Measurements from ENCODE around the gene AP1S1. TPM values are rescaled to one million over a fixed set of nuclear protein-coding genes. Genes with fewer than 3 reads are reported as not detected.

AP1S1 gene
- total RNA-seq, 1 donor from 2014 or later, result 19.2 TPM

DNA sequence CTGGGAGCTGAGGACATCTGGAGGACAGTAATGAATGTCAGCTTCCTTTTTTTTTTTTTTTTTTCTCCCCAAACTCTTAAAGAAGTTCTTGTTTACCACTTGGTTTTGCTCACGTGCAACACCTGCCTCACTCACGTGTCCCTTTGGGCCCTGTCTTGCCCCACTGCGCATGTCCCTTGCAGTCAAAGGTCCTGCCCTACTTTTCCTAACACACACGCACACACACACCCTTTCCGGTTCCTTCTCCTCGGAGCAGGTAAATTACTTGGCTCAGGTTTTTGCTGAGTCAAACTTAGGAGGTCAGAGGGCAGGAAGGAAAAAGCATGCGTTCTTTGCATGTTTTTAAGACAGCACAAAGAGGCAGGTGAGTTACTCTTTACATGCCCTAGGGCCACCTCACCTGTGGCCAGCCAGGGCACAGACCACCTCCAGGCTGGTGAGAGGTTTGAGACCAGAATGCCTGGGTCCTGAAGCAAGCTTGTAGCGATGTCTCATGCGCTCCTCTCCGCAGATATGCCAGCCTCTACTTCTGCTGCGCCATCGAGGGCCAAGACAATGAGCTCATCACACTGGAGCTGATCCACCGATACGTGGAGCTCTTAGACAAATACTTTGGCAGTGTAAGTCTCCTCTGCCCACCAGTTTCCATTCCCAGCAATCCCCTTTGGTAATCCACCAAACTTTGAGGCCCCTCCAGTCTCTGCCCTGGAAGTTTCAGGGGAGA is 2.8 kb downstream of the AP1S1 start:
- H3K27me3 Mint-ChIP-seq, result no peaks in the 10 kb centered on the region
- no peaks in the 10 kb centered on the region for H3K9me3 Mint-ChIP-seq
- DNase-seq, result no peak
- no peak overlapping the region for H3K27ac Mint-ChIP-seq
- H3K4me1 Mint-ChIP-seq, result peaks cover 13% of the 10 kb centered on the region
- no peak for ATAC-seq (ENCODE audit: low read depth)
- TF ChIP-seq, protein P1, sequence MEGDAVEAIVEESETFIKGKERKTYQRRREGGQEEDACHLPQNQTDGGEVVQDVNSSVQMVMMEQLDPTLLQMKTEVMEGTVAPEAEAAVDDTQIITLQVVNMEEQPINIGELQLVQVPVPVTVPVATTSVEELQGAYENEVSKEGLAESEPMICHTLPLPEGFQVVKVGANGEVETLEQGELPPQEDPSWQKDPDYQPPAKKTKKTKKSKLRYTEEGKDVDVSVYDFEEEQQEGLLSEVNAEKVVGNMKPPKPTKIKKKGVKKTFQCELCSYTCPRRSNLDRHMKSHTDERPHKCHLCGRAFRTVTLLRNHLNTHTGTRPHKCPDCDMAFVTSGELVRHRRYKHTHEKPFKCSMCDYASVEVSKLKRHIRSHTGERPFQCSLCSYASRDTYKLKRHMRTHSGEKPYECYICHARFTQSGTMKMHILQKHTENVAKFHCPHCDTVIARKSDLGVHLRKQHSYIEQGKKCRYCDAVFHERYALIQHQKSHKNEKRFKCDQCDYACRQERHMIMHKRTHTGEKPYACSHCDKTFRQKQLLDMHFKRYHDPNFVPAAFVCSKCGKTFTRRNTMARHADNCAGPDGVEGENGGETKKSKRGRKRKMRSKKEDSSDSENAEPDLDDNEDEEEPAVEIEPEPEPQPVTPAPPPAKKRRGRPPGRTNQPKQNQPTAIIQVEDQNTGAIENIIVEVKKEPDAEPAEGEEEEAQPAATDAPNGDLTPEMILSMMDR (IDR thresholded peaks at IDR 0.05), result no peak
- H3K4me3 Mint-ChIP-seq, result no peak overlapping the region
- ChIA-PET CTCF (interaction anchor here (0.8 to 2.8 kb wide), 3 partner anchors 10 to 36 kb away, joined by 3 to 10 read pairs (median 4); no protein-coding TSS in a partner anchor), POLR2A (interaction anchor here (0.6 to 1.0 kb wide), 2 partner anchors 9 to 67 kb away, joined by 4 to 5 read pairs; partner anchors contain the start of gene VGF)
- H3K36me3 Mint-ChIP-seq (ENCODE audit: low read depth), result peaks cover 18% of the 10 kb centered on the region
- intact Hi-C loops (cut with micrococcal nuclease), result no loop called here

DNA sequence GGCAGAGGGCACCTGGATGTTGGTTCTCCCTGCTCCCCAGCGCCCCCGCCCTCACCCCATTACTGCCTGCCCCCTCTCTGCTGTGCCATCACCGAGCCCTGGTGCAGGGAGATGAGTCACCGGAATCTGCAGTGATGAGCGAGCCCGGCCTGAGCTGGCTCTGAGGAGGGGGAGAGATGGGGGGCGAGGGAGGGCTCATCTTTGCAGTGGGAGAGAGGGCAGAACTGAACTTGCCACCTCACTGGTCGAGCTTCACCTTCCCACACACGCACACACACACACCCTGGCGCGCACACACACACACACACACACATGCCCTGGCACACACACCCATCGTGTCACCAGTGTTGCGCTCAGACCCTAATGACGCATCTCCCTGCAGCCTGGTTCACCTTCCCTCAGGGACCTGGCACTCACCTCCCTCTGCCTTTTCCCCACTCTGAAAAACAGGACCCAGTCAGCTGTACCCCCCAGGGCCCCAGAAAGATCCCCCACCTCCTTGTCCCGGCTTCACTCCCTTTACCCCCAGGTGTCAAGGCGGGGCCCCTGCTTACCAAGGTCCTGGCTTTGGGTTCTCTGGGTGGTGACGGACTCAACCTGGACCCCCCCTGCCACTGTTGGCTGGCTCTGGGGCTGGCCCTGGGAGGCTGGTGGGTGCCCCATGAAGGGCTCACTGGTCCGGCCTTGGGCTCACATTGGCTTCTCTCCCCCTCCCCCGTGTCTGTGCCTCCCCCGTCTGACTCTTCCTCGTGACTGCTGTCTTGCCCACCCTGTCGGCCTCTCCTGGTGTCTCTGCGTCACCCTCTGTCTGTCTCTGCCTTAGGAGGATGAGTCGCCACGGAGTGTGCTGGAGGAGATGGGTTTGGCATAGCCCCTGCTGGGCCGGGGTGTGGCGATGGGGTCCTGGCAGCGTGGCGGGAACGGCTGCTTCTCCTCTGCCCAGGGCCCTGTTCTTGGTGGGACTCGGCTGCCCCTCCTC is 5.7 kb downstream of the AP1S1 start:
- ATAC-seq (ENCODE audit: low read depth), result no peak
- no peak overlapping the region for H3K4me3 Mint-ChIP-seq
- no peak for DNase-seq
- H3K27me3 Mint-ChIP-seq, result peaks cover 2% of the 10 kb centered on the region
- no peak overlapping the region for H3K27ac Mint-ChIP-seq
- peaks cover 18% of the 10 kb centered on the region for H3K36me3 Mint-ChIP-seq (ENCODE audit: low read depth)
- ChIA-PET CTCF (no interaction called here), POLR2A (no interaction called here)
- H3K4me1 Mint-ChIP-seq, result peaks cover 20% of the 10 kb centered on the region
- intact Hi-C loops (cut with micrococcal nuclease), result no loop called here
- H3K9me3 Mint-ChIP-seq, result no peaks in the 10 kb centered on the region
- TF ChIP-seq, protein P1 (IDR thresholded peaks at IDR 0.05), result no peak

DNA sequence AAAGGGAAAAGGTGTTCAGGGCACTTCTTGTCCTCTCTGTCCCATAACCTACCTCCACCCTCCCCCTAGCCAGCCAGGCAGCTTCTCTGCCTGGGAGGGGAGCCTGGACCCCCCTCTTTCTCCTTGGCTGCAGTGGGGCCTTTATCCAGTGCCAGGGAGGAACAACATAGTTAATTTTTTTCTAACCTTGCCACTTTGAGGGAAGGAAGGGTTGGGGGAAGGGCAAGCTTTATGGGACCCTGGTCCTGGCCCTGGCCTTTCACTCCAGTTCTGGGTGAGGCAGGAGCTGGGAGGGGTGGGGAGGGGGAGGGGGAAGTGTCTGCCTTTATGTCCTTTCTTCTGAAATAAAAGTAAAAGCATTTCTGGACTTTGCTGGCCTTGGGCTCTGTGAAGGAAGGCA is 6.6 kb downstream of the AP1S1 start:
- TF ChIP-seq, protein P1 (IDR thresholded peaks at IDR 0.05), result no peak
- Mint-ChIP-seq H3K9me3 (no peaks in the 10 kb centered on the region), H3K4me3 (no peak overlapping the region), H3K4me1 (peaks cover 21% of the 10 kb centered on the region), H3K27ac (no peak overlapping the region), H3K27me3 (peaks cover 9% of the 10 kb centered on the region), H3K36me3 (ENCODE audit: low read depth) (peaks cover 20% of the 10 kb centered on the region)
- intact Hi-C loops (cut with micrococcal nuclease), result no loop called here
- CTCF ChIA-PET, result interaction anchor here (1.0 kb wide), 1 partner anchor 17 kb away, joined by 3 read pairs; no protein-coding TSS in a partner anchor
- POLR2A ChIA-PET, result interaction anchor here (0.6 kb wide), 1 partner anchor 74 kb away, joined by 3 read pairs; no protein-coding TSS in a partner anchor
- no peak for ATAC-seq (ENCODE audit: low read depth)
- DNase-seq, result no peak

DNA sequence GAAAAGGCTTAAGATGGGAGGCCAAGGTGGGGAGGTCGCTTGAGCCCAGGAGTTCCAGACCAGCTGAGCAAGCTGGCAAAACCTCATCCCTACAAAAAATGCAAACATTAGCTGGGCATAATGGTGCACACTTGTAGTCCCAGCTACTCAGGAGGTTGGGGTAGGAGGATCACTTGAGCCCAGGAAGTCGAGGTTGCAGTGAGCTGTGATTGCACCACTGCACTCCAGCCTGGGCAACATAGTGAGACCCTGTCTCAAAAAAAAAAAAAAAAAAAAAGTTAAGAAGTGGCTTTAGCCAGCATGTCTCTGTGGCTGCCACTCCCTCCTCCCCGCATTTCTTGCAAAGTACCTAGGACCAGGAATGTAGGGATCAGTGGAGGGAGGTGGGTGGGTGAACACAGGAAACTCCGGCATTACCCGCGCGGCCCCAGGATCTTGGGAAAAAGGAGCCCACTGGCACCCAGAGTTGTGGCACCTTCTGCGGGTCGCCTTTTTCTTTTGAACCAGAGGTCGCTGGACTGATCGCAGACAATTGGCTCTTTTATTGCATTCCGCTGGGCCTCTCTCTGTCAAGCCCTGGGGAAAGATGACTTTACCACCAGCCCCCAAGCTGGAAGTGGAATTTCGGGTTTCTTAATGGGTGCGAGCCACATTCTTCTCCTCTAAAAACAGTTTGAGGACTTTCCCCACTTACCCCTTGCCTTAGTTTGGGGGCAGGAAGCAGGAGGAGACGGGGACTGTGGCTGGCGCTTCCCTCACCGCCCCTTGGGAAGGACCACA is 7.6 kb downstream of the AP1S1 start:
- intact Hi-C loops (cut with micrococcal nuclease), result no loop called here
- POLR2A ChIA-PET, result interaction anchor here (0.7 kb wide), 1 partner anchor 12 kb away, joined by 11 read pairs; no protein-coding TSS in a partner anchor
- peaks cover 28% of the 10 kb centered on the region for H3K4me1 Mint-ChIP-seq
- peaks cover 13% of the 10 kb centered on the region for H3K27me3 Mint-ChIP-seq
- peaks cover 17% of the 10 kb centered on the region for H3K36me3 Mint-ChIP-seq (ENCODE audit: low read depth)
- no peak overlapping the region for H3K27ac Mint-ChIP-seq
- H3K9me3 Mint-ChIP-seq, result no peaks in the 10 kb centered on the region
- ATAC-seq (ENCODE audit: low read depth) (no peak), DNase-seq (no peak)
- H3K4me3 Mint-ChIP-seq, result peak overlapping the region; percentile 81
- CTCF ChIA-PET, result interaction anchor here (1.0 kb wide), 1 partner anchor 18 kb away, joined by 3 read pairs; no protein-coding TSS in a partner anchor
- TF ChIP-seq, protein P1 (IDR thresholded peaks at IDR 0.05), result no peak

Data from activated B cell treated with CpG ODN at 0.5 μM for 24 hours (primary cell).